DMS53 treated with DMSO at 0.1 percent for 48 hours (cell line): ENCODE results near the gene PTCD2.
"Not testable (repeated sequence)": the region's sequence is repeated elsewhere in the genome, so short reads cannot be mapped to it uniquely, and the experiment has no call there.

ENCODE experiments used
- DNase-seq: peaks from one replicate; lab custom pipeline; 2025; ENCODE audit not compliant: unreplicated experiment; lab: John Stamatoyannopoulos, UW

Gene PTCD2

GRCh38 chr5:72295539-72295938, 24.6 kb upstream of the PTCD2 start:
- DNase-seq: no peak

GRCh38 chr5:72296256-72296655, 23.9 kb upstream of the PTCD2 start:
- no peak for DNase-seq

- DNase-seq: not testable (repeated sequence)
Measured at GRCh38 chr5:72298136-72298535, 22.0 kb upstream of the PTCD2 start.

DNA sequence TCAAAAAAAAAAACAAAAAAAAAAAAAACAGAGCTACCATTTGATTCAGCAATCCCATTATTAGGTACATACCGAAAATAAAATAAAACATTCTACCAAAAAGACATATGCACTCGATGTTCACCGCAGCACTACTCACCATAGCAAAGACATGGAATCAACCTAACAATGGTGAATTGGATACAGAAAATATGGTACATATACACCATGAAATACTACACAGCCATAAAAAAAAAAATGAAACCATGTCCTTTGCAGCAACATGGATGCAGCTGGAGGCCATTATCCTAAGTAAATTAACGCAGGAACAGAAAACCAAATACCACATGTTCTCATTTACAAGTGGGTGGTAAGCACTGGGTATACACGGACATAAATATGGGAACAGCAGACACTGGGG, 21.5 kb upstream of the PTCD2 start:
- no peak for DNase-seq

DNA sequence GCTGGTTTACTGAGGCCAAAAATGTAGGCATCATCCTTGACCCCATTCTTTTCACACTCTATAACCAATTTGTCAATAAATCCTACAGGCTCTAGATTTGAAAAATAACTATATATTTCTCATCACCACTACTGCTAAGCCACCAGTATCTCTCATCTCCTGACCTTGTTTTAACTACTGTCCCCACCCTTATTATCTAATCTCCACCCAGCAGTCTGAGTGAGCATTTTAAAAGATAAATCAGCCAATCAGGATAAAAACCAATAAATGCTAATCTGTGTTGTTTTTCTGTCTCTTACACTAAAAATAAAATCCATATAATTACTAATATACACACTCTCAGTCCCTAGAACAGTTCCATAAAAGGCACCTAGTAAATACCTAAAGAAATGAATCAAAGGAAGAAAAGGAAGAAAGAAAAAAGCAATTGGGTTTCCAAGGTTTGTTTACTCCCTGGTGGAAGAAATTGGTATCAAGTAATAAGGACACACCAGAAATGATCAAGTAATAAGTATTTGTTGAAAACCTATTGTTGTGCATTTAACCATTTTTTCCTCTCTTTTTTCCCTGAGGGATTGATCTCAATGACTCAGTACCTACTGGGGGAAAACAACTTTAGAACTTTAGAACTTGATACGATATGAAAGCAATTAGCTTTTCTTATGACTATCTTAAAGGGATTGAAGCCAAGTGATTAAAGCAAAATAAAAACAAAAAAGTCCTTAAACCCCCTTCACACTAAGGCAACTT, 19.4 kb upstream of the PTCD2 start:
- no peak for DNase-seq

DNA sequence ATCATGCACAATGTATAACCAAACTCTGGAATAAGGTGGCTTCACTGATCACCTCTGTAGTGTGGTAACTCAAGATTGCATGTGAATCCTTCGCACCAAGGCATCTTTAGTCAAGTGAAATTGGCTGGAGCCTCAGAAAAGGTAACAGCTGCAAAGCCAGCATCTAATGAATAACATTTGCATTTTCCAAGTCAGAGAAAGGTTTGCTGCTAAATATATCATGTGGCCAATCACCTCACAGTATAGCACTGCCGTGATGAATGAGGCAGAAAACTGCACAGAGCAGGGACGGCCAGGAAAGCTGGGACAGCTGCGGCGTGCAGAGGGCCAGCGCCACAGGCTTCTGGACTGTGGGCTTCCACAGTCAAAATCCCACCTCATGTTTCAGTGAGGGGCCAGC, 18.6 kb upstream of the PTCD2 start:
- DNase-seq: no peak

GRCh38 chr5:72302171-72302570, 18.0 kb upstream of the PTCD2 start:
- no peak for DNase-seq

DNA sequence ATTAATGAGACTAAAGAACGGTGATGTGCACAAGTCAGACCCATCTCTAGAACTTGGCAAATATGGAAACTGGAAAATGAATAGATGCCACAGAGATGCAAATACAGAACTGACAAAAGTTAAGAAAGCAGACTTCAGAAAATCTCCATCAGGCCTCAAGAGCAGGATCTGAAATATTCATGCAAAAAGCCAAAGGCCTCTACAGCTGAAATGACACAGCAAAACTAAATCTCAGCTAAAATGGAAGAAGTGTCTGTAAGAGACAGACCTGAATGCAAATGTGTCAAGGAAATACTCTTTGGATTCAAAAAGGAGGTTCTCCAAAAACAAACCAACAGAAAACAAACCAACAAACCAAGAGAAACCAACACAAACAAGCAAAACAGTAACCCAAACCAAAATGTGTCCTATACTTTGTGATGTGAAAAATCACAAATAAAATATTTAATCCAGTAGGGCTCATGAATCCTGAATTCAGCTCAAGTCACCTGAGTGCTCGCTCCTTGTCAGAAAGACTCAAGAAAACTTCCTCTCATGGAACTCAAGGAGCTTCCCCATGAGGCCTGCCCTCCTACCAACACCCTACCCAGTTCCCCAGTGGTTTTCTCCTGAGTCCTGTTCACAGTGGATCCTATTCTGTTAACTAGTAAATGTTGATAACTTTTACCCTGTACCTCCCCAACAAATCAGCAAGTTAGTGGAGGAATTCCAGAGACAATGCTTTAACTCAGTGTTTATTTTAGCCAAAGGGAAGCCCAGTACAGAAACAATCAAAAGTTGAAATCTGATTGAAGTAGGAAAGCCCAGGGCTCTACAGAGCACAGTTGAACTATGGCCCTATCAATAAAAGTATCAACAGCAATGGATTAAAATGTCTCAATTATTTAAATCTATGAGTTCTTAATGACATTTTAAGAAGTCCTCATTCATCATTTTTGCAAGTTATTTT, 14.7 kb upstream of the PTCD2 start:
- DNase-seq: no peak

DNA sequence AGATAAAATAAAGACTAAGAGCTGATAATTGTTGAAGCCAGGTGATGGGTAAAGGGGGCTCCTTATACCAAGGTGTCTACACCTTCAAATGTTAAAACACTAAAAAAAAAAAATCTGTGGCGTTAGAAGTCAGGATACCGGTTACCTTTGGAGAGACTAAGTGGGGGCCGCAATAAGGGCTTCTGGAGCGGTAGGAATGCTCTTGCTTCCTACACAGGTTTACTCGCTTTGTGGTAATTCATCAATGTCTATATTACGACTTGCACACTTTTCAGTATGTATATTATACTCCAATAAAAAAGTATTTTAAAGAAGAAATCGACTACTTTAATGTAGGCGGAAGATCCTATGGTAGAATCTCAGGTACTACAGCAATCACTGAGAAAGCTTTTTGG, 12.6 kb upstream of the PTCD2 start:
- no peak for DNase-seq

- peak; percentile 96 for DNase-seq
Measured at GRCh38 chr5:72307968-72308852, 12.0 kb upstream of the PTCD2 start.

- DNase-seq: no peak
Measured at GRCh38 chr5:72308853-72309191, 11.4 kb upstream of the PTCD2 start.

DNA sequence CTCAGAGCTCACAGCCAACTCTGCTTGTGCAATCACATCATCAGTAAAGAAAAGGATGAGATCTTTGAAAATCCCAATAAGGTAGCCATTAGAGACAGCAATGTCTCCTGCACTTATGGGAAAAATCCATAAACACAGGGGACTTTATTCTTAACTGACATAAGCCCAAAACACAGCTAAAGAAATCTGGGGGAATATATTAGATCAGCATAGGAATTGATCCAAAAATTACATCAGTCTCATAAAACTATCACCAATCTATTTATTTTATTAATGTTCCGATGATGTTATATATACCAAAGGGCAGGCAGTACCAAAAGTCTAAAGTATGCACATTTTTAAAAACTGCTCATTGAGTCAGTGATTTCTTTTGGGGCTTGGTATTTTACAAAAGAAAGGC, 7.0 kb upstream of the PTCD2 start:
- DNase-seq: no peak

- no peak for DNase-seq
Measured at GRCh38 chr5:72314571-72315172, 5.5 kb upstream of the PTCD2 start.

GRCh38 chr5:72319435-72319975, 668 bp upstream of the PTCD2 start:
- not testable (repeated sequence) for DNase-seq

DNA sequence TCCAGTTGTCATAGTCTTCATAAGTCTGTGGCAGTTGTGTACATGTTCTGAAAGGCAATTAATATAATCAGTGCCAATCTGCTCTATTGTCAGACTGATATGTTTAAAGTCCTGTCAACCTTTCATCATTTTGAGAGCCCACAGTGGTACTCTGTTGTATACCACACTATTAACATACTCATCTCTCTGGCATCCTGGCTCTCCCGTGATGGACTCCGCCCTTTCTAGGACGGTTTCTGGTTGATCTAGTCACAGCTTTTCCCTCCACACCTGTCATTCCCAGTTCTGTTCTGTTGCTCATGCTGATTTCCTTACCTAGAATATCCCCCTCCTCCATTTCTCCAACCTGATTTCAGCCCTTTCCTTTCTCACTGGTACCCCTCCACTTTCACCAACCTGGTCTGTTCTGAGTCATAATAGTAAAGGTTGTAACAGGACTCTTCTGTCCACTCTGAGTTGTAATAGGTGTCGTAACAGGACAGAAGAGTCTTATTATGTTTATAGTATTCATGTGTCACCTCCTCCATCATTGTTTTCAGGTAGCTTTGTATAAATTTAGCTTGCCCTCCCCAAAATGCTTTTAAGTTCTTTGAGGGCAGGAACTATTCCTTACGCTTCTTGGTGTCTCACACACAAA, 4.1 kb downstream of the PTCD2 start:
- DNase-seq: no peak

- no peak for DNase-seq
Measured at GRCh38 chr5:72325566-72326305, 5.6 kb downstream of the PTCD2 start.

DNA sequence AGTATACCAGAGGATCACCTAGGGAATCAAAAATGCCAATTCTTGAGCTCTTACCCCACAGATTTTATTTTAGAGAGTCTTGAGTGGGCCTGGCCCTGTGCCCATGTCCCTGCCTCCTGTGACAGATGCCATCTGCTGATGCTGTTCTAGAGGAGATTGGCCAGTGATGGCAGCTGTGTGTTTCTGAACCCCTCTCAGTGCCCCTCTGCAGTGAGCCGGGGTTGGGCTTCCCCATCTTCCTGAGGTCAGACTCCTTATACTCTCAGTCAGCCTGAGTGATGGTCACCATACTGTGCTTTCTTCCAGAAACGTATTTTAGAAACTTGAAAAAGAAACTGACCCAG, 6.1 kb downstream of the PTCD2 start:
- no peak for DNase-seq

DNA sequence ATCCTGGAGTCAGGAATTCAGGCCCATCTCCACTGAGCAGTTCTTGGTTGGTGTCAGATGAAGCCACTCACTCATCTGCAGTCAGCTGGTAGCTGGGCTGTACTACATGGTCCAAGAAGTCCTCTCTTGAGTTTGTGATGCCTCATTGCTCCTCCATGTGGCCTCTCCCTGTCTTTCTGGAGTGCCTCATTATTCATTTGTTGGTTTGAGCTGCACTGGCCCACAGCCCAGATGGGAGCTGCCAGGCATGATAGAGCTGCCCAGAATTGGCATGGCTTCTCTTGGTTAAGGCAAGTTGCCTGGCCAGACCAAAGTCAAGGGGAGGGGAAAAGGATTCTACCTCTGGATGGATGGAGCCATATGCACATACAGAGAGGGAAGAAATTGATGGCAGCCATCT, 8.0 kb downstream of the PTCD2 start:
- peak; percentile 25 for DNase-seq

GRCh38 chr5:72330712-72331111, 10.5 kb downstream of the PTCD2 start:
- no peak for DNase-seq

DNA sequence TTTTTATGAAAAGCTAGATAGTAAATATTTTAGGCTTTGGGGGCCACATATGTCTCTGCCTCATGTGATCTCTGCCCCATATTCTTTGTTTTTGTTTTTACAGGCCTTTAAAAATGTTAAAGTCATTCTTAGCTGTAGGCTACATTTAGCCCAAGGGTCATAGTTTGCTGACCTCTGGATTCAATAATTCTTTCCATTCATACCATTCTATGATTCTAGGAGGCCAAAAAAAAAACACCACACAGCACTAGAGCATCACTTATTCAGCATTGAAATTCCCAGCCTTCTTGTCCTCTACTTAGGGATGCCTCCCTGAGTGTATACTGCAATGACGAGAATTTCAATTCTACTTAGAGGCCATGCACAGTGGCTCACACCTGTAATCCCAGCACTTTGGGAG, 17.0 kb downstream of the PTCD2 start:
- no peak for DNase-seq
